Measurements from ENCODE around the gene MYO15A.

DNA sequence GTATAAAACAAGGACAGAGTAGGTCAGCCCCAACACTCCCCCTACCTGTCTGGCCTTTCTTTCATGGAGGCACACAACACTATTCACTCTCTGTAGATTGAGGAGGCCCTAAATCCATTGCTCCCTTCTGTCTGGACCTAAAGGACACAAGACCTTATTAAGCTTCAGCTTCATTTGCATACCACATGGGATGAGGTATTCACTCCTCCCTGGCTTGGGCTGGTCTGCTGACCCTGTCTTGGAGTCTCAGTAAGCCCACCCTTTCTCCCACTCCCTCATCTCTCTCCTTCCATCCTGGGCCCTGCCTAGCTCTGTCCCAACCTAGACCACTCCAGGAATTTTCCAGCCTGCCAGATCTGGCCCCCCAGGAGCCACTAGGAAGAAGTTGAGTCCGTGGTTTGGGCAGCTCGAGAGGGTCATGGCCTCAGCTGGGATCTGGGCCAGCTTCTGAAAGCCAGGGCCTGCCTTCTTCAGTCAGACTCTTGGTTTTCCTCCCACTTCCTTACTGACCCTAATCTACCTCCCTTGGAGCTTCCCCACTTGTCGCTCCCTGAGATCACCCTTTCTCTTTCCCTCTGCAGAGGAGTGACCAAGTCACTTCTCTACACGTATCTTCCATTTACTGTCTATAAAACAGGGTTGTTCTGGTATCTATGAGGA, 110.3 kb downstream of the MYO15A start:
- TF ChIP-seq, protein P1, sequence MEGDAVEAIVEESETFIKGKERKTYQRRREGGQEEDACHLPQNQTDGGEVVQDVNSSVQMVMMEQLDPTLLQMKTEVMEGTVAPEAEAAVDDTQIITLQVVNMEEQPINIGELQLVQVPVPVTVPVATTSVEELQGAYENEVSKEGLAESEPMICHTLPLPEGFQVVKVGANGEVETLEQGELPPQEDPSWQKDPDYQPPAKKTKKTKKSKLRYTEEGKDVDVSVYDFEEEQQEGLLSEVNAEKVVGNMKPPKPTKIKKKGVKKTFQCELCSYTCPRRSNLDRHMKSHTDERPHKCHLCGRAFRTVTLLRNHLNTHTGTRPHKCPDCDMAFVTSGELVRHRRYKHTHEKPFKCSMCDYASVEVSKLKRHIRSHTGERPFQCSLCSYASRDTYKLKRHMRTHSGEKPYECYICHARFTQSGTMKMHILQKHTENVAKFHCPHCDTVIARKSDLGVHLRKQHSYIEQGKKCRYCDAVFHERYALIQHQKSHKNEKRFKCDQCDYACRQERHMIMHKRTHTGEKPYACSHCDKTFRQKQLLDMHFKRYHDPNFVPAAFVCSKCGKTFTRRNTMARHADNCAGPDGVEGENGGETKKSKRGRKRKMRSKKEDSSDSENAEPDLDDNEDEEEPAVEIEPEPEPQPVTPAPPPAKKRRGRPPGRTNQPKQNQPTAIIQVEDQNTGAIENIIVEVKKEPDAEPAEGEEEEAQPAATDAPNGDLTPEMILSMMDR (IDR thresholded peaks at IDR 0.05), result no peak
- TF ChIP-seq POLR2A (IDR thresholded peaks at IDR 0.05) (no peak), EP300 (IDR thresholded peaks at IDR 0.05; ENCODE audit: low read depth) (no peak)
